A172 (cell line): ENCODE results near the gene FCGR1A. TPM values are rescaled to one million over a fixed set of nuclear protein-coding genes. Genes with fewer than 3 reads are reported as not detected.
"Not testable (repeated sequence)": the region's sequence is repeated elsewhere in the genome, so short reads cannot be mapped to it uniquely, and the experiment has no call there.

Source experiments
- DNase-seq: peaks from one replicate; pipeline ENCODE4 v3.0.0-alpha.2; 2015; ENCODE audit warnings: low spot score
- total RNA-seq: library from RNA; depleted of rRNA; stranded (reverse); fragments of >200 nt; shearing (Covaris generic); gene quantifications from 2 replicates; pipeline ENCODE4 v1.2.3, GENCODE V29; 2014; rRNA removed

FCGR1A gene
- total RNA-seq, 1 experiment from 2014 or later = not detected

DNA sequence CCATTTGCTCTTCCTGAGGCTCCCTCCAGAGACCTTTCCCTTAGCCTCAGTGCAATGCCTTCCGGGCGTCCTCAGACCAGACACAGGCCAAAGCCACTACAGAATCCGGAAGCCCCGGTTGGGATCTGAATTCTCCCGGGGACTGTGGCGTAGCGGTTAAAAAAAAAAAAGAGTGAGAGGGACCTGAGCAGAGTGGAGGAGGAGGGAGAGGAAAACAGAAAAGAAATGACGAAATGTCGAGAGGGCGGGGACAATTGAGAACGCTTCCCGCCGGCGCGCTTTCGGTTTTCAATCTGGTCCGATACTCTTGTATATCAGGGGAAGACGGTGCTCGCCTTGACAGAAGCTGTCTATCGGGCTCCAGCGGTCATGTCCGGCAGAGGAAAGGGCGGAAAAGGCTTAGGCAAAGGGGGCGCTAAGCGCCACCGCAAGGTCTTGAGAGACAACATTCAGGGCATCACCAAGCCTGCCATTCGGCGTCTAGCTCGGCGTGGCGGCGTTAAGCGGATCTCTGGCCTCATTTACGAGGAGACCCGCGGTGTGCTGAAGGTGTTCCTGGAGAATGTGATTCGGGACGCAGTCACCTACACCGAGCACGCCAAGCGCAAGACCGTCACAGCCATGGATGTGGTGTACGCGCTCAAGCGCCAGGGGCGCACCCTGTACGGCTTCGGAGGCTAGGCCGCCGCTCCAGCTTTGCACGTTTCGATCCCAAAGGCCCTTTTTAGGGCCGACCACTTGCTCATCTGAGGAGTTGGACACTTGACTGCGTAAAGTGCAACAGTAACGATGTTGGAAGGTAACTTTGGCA is 50.0 kb downstream of the FCGR1A start:
- not testable (repeated sequence) for DNase-seq

- not testable (repeated sequence) for DNase-seq
Observed at GRCh38 chr1:149833144-149833543, 50.6 kb downstream of the FCGR1A start.

DNA sequence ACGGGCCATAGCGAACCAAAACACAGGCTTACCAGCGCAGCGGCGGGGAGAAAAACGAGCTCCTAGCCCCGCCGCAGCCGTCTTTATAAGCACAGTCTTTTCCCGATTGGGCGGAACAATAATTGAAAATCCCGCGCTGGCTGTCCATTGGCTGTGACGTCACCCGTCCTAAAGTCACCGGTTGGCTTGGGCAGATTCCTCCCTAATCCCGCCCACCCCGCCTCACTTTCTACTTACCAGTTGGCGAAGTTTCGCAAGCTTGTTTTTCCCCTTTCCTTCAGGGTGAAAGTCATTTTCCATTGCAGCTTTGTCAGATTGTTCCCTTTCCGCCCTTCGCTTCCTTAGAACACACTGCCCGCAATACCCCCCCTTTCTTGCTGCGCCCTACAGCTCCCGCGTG is 58.7 kb downstream of the FCGR1A start:
- not testable (repeated sequence) for DNase-seq

Other genes starting within 250 kb of the FCGR1A start
- not detected in 2 replicates for gene PPIAL4C, start 198.8 kb upstream of the FCGR1A start, total RNA-seq
- 23.5 and 27.8 TPM in 2 replicates for gene BOLA1, start 116.9 kb downstream of the FCGR1A start, total RNA-seq
- 32.2 and 37.7 TPM in 2 replicates for gene SV2A, start 135.2 kb downstream of the FCGR1A start, total RNA-seq
- 26.9 and 37.0 TPM in 2 replicates for gene SF3B4, start 145.1 kb downstream of the FCGR1A start, total RNA-seq
- gene MTMR11, start 154.2 kb downstream of the FCGR1A start, total RNA-seq = 7.2 and 9.0 TPM in 2 replicates
- gene OTUD7B, start 228.0 kb downstream of the FCGR1A start, total RNA-seq = 15.6 and 19.7 TPM in 2 replicates